WTC11 (cell line): Measurements from ENCODE around the gene DCK. TPM values are rescaled to one million over a fixed set of nuclear protein-coding genes. Genes with fewer than 3 reads are reported as not detected.

ENCODE experiments used
- ATAC-seq: fragments of 200-7000 bp; cut with Tn5 transposase; 2 replicates; pipeline ENCODE4 v1.10.0; 2021; ENCODE audit warnings: mild to moderate bottlenecking, moderate library complexity
- CTCF ChIA-PET: fragments of 300-600 bp; sonication (Branson Sonifier 250); formaldehyde crosslinking; loops from one replicate; lab custom pipeline; 2021; ENCODE audit warnings: antibody characterized with exemption; lab: Charles Lee
- POLR2A ChIA-PET: fragments of 350-600 bp; sonication (Branson Sonifier 250); formaldehyde crosslinking; loops from one replicate; lab custom pipeline; 2021; ENCODE audit warnings: antibody characterized with exemption; lab: Charles Lee
- DNase-seq: peaks from one replicate; pipeline ENCODE4 v3.0.0; 2021; ENCODE audit warnings: low spot score
- H3K27ac Mint-ChIP-seq: 2 replicates; pipeline ENCODE4 v1.8.0; 2021; ENCODE audit warnings: mixed read lengths
- H3K27me3 Mint-ChIP-seq: 2 replicates; pipeline ENCODE4 v1.8.0; 2021; ENCODE audit warnings: low read depth, mild to moderate bottlenecking, moderate library complexity, mixed read lengths
- H3K36me3 Mint-ChIP-seq: 2 replicates; pipeline ENCODE4 v1.8.0; 2021; ENCODE audit warnings: mixed read lengths
- H3K4me1 Mint-ChIP-seq: 2 replicates; pipeline ENCODE4 v1.8.0; 2022; ENCODE audit warnings: mixed read lengths
- H3K4me3 Mint-ChIP-seq: 2 replicates; pipeline ENCODE4 v1.8.0; 2021; ENCODE audit warnings: mild to moderate bottlenecking, moderate library complexity, mixed read lengths
- H3K9me3 Mint-ChIP-seq: 2 replicates; pipeline ENCODE4 v1.8.0; 2021; ENCODE audit warnings: mixed read lengths
- ARID4B ChIP-seq: sonication (generic); formaldehyde crosslinking; IDR thresholded peaks from 2 replicates; pipeline ENCODE4 v1.8.0; 2023; ENCODE audit warnings: missing genetic modification reagents, mild to moderate bottlenecking, borderline replicate concordance
- CTCF ChIP-seq: fragments of 200-600 bp; IDR thresholded peaks from 2 replicates; pipeline ENCODE4 v1.8.0; 2022; ENCODE audit warnings: antibody characterized with exemption
- ETV6 ChIP-seq: sonication (generic); formaldehyde crosslinking; IDR thresholded peaks from 2 replicates; pipeline ENCODE4 v1.8.1; 2022; ENCODE audit warnings: mild to moderate bottlenecking, missing genetic modification reagents
- HMGXB4 ChIP-seq: sonication (generic); formaldehyde crosslinking; IDR thresholded peaks from 2 replicates; pipeline ENCODE4 v1.8.1; 2023; ENCODE audit warnings: mild to moderate bottlenecking, moderate library complexity, missing genetic modification reagents
- IRF2 ChIP-seq: sonication (generic); formaldehyde crosslinking; IDR thresholded peaks from 2 replicates; pipeline ENCODE4 v1.8.0; 2022; ENCODE audit warnings: low read depth, missing genetic modification reagents, borderline replicate concordance
- MLX ChIP-seq: sonication (generic); formaldehyde crosslinking; IDR thresholded peaks from 2 replicates; pipeline ENCODE4 v1.8.1; 2023; ENCODE audit warnings: mild to moderate bottlenecking, missing genetic modification reagents, moderate library complexity
- PRDM15 ChIP-seq: sonication (generic); formaldehyde crosslinking; IDR thresholded peaks from 2 replicates; pipeline ENCODE4 v1.8.0; 2022; ENCODE audit warnings: missing genetic modification reagents
- PREB ChIP-seq: sonication (generic); formaldehyde crosslinking; IDR thresholded peaks from 2 replicates; pipeline ENCODE4 v1.8.1; 2022; ENCODE audit warnings: mild to moderate bottlenecking, missing genetic modification reagents, moderate library complexity, borderline replicate concordance
- ZBTB21 ChIP-seq: sonication (generic); formaldehyde crosslinking; IDR thresholded peaks from 2 replicates; pipeline ENCODE4 v1.8.1; 2023; ENCODE audit warnings: mild to moderate bottlenecking, missing genetic modification reagents, borderline replicate concordance
- ZSCAN18 ChIP-seq: fragments of 250-450 bp; sonication (Bioruptor Pico); IDR thresholded peaks from 2 replicates; pipeline ENCODE4 v2.1.2; 2022; ENCODE audit warnings: mild to moderate bottlenecking, moderate library complexity
- total RNA-seq: library from RNA; stranded (reverse); gene quantifications from 3 replicates; pipeline ENCODE4 v1.2.3, GENCODE V29; 2021

The DCK gene
- total RNA-seq, 1 experiment from 2014 or later = 15.0 TPM

GRCh38 chr4:71066737-71067716 lies 73.6 kb downstream of the DCK start:
- TF ChIP-seq ETV6 (CRISPR knock-in tag) = no peak
- no peak for TF ChIP-seq CTCF
- TF ChIP-seq ZBTB21 (CRISPR knock-in tag) = no peak
- no peak for TF ChIP-seq ZSCAN18
- TF ChIP-seq PRDM15 (CRISPR knock-in tag) = no peak
- DNase-seq (no peak), ATAC-seq (no peak)
- Mint-ChIP-seq H3K9me3 (0 out of 2 replicates have a peak, but pooled peaks cover 5% of the 10 kb centered on the region), H3K27me3 (no peaks in the 10 kb centered on the region), H3K4me3 (no peak overlapping the region), H3K36me3 (no peaks in the 10 kb centered on the region), H3K4me1 (no peaks in the 10 kb centered on the region), H3K27ac (peak overlapping the region; percentile 75; the same call in 1 of the 2 replicates)
- ChIA-PET CTCF (interaction anchor here (0.6 kb wide), 1 partner anchor 163 kb away, joined by 4 read pairs; no protein-coding TSS in a partner anchor), POLR2A (no interaction called here)

GRCh38 chr4:71069063-71069462 lies 75.6 kb downstream of the DCK start:
- DNase-seq (no peak), ATAC-seq (no peak)
- H3K4me3 Mint-ChIP-seq = no peak overlapping the region
- CTCF ChIA-PET = no interaction called here
- H3K4me1 Mint-ChIP-seq = no peaks in the 10 kb centered on the region; the same call in 1 of the 2 replicates
- H3K36me3 Mint-ChIP-seq = no peaks in the 10 kb centered on the region
- no peak overlapping the region for H3K27ac Mint-ChIP-seq
- TF ChIP-seq ZBTB21 (CRISPR knock-in tag) (no peak), HMGXB4 (CRISPR knock-in tag) (no peak)
- POLR2A ChIA-PET = no interaction called here
- no peaks in the 10 kb centered on the region for H3K27me3 Mint-ChIP-seq
- H3K9me3 Mint-ChIP-seq = 0 out of 2 replicates have a peak, but pooled peaks cover 5% of the 10 kb centered on the region

- 0 out of 2 replicates have a peak, but pooled peaks cover 5% of the 10 kb centered on the region for H3K9me3 Mint-ChIP-seq
- TF ChIP-seq HMGXB4 (CRISPR knock-in tag) (no peak), IRF2 (no peak), MLX (no peak), ARID4B (CRISPR knock-in tag) (no peak), PREB (CRISPR knock-in tag) (no peak)
Observed at GRCh38 chr4:71070015-71070414, 76.6 kb downstream of the DCK start.

More at GRCh38 chr4:71070015-71070414, 76.6 kb downstream of the DCK start:
- H3K36me3 Mint-ChIP-seq = no peaks in the 10 kb centered on the region
- CTCF ChIA-PET = no interaction called here
- no peak for ATAC-seq
- H3K4me1 Mint-ChIP-seq = peaks cover 8% of the 10 kb centered on the region
- POLR2A ChIA-PET = no interaction called here
- no peak overlapping the region for H3K4me3 Mint-ChIP-seq
- H3K27me3 Mint-ChIP-seq = no peaks in the 10 kb centered on the region
- DNase-seq = no peak
- H3K27ac Mint-ChIP-seq = no peak overlapping the region
